Measurements from ENCODE around the gene FAM111B.
"Not testable (repeated sequence)": the region's sequence is repeated elsewhere in the genome, so short reads cannot be mapped to it uniquely, and the experiment has no call there.

GRCh38 chr11:59063996-59064727 is 42.9 kb upstream of the FAM111B start:
- not testable (repeated sequence) for TF ChIP-seq EP300 (IDR thresholded peaks at IDR 0.05)
- TF ChIP-seq, protein P1, sequence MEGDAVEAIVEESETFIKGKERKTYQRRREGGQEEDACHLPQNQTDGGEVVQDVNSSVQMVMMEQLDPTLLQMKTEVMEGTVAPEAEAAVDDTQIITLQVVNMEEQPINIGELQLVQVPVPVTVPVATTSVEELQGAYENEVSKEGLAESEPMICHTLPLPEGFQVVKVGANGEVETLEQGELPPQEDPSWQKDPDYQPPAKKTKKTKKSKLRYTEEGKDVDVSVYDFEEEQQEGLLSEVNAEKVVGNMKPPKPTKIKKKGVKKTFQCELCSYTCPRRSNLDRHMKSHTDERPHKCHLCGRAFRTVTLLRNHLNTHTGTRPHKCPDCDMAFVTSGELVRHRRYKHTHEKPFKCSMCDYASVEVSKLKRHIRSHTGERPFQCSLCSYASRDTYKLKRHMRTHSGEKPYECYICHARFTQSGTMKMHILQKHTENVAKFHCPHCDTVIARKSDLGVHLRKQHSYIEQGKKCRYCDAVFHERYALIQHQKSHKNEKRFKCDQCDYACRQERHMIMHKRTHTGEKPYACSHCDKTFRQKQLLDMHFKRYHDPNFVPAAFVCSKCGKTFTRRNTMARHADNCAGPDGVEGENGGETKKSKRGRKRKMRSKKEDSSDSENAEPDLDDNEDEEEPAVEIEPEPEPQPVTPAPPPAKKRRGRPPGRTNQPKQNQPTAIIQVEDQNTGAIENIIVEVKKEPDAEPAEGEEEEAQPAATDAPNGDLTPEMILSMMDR (IDR thresholded peaks at IDR 0.05), result not testable (repeated sequence)
